Measurements from ENCODE around the gene TRIM74. TPM values are rescaled to one million over a fixed set of nuclear protein-coding genes. Genes with fewer than 3 reads are reported as not detected.
"Not testable (repeated sequence)": the region's sequence is repeated elsewhere in the genome, so short reads cannot be mapped to it uniquely, and the experiment has no call there.

TRIM74 gene
- total and polyA plus RNA-seq, 9 donors = 0.49 to 1.1 (median 0.80) TPM; not detected in 3

DNA sequence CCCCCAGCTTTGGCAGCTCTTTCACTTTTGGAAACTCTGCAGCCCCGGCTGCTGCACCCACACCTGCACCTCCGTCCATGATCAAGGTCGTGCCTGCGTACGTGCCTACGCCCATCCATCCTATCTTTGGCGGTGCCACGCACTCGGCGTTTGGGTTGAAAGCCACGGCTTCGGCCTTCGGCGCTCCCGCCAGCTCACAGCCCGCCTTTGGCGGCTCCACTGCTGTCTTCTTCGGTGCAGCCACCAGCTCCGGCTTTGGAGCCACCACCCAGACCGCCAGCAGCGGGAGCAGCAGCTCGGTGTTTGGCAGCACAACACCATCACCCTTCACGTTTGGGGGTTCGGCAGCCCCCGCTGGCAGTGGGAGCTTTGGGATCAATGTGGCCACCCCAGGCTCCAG, 26.3 kb downstream of the TRIM74 start:
- not testable (repeated sequence) for H3K4me3 ChIP-seq (ENCODE audit: low read length); H3K27me3 ChIP-seq (ENCODE audit: control insufficient read depth, insufficient read depth, low read length); H3K9me3 ChIP-seq (replicated peaks; ENCODE audit: control insufficient read depth, low read depth, low read length); DNase-seq; H3K27ac ChIP-seq (ENCODE audit: low read length); H3K4me1 ChIP-seq (ENCODE audit: control insufficient read depth, insufficient read depth, low read length)
- H3K36me3 ChIP-seq (ENCODE audit: control insufficient read depth, insufficient read depth, low read length) = peaks cover 21% of the 10 kb centered on the region
- 98% methylated on average over 8 of the region's 25 CpGs for WGBS (ENCODE audit: insufficient coverage)

DNA sequence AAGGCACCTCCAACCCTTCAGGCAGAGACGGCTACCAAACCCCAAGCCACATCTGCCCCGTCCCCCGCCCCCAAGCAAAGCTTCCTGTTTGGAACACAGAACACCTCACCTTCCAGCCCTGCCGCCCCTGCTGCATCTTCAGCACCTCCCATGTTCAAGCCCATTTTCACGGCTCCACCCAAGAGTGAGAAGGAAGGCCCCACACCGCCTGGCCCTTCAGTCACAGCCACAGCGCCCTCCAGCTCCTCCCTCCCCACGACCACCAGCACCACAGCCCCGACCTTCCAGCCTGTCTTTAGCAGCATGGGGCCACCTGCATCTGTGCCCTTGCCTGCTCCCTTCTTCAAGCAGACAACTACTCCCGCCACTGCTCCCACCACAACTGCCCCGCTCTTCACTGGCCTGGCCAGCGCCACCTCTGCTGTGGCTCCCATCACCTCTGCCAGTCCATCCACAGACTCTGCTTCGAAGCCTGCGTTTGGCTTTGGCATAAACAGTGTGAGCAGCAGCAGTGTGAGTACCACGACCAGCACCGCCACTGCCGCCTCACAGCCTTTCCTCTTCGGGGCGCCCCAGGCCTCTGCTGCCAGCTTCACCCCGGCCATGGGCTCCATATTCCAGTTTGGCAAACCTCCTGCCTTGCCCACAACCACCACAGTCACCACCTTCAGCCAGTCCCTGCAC, 27.1 kb downstream of the TRIM74 start:
- peaks cover 21% of the 10 kb centered on the region for H3K36me3 ChIP-seq (ENCODE audit: control insufficient read depth, insufficient read depth, low read length)
- not testable (repeated sequence) for H3K27ac ChIP-seq (ENCODE audit: low read length); H3K4me1 ChIP-seq (ENCODE audit: control insufficient read depth, insufficient read depth, low read length); H3K9me3 ChIP-seq (replicated peaks; ENCODE audit: control insufficient read depth, low read depth, low read length); H3K27me3 ChIP-seq (ENCODE audit: control insufficient read depth, insufficient read depth, low read length); DNase-seq; H3K4me3 ChIP-seq (ENCODE audit: low read length)
- 80% methylated on average over 1 of the region's 20 CpGs for WGBS (ENCODE audit: insufficient coverage)

DNA sequence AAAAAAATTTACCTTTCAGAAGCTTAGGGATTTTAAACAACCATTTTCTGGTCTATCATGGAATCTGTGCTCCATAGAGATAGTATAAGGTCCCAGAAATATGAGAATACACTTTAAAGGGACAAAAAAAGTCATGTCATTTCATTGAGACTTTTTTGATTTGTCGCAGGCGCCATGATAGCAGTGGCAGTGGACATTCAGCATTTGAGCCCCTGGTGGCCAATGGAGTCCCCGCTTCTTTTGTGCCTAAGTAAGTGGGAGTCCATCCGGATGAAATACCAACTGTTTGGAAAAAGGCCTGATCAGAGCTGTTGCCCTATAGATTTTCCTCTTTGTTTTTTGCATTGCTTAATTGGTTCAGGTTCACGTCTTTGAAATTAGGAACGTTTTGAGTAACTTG, 41.0 kb downstream of the TRIM74 start:
- not testable (repeated sequence) for H3K4me3 ChIP-seq (ENCODE audit: low read length); H3K9me3 ChIP-seq (replicated peaks; ENCODE audit: control insufficient read depth, low read depth, low read length); DNase-seq; H3K27me3 ChIP-seq (ENCODE audit: control insufficient read depth, insufficient read depth, low read length); H3K27ac ChIP-seq (ENCODE audit: low read length)
- WGBS (ENCODE audit: insufficient coverage) = 90% methylated on average over 4 of the region's 6 CpGs
- Histone ChIP-seq H3K4me1 (ENCODE audit: control insufficient read depth, insufficient read depth, low read length) (peaks cover 10% of the 10 kb centered on the region), H3K36me3 (ENCODE audit: control insufficient read depth, insufficient read depth, low read length) (peaks cover 43% of the 10 kb centered on the region)

DNA sequence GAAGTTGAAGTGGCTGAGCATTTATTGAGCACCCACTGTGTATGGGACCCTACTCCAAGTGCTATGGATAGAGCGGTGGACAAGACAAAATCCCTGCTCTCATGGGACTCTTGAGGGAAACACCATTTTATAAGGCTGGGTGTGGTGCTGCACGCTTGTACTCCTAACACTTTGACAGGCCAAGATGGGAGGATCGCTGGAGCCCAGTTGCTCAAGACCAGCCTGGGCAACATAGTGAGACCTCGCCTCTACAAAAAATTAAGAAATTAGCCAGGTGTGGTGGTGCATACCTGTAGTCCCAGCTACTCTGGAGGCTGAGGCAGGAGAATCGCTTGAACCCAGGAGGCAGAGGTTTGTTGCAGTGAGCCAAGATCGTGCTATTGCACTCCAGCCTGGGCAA, 41.5 kb downstream of the TRIM74 start:
- not testable (repeated sequence) for H3K9me3 ChIP-seq (replicated peaks; ENCODE audit: control insufficient read depth, low read depth, low read length); DNase-seq; H3K4me3 ChIP-seq (ENCODE audit: low read length); H3K27me3 ChIP-seq (ENCODE audit: control insufficient read depth, insufficient read depth, low read length); H3K27ac ChIP-seq (ENCODE audit: low read length)
- Histone ChIP-seq H3K4me1 (ENCODE audit: control insufficient read depth, insufficient read depth, low read length) (peaks cover 10% of the 10 kb centered on the region), H3K36me3 (ENCODE audit: control insufficient read depth, insufficient read depth, low read length) (peaks cover 43% of the 10 kb centered on the region)
- WGBS (ENCODE audit: insufficient coverage) = 91% methylated on average over 6 of the region's 6 CpGs

DNA sequence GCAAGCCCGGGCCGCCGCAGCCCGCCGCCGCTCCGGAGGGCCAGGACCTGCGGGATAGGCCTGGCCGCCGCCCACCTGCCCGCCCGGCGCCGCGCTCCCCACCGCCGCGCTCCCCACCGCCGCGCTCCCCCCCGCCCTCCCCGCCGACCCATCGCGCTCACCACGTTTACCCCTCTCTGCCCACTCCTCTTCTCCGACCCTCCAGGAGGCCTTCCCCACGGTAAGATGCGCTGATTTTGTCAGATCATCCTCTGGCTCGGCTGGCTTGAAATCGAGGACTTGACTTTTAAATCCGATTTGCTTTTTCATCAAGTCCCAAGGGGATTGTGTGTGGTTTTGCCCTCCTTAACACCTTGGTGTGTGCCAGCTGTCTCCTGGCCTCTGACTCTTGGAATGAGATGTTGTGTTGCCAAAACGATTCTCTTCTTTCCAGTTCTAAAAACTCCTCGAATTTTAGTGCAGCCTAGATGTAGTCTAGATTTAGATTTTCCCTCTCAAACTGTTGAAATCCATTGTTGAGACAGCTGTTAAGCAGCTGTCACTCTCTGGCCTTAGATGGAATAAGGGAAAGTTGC, 43.6 kb downstream of the TRIM74 start:
- Histone ChIP-seq H3K4me1 (ENCODE audit: control insufficient read depth, insufficient read depth, low read length) (peaks cover 10% of the 10 kb centered on the region), H3K27ac (ENCODE audit: low read length) (peak overlapping the region; percentile 84), H3K9me3 (replicated peaks; ENCODE audit: control insufficient read depth, low read depth, low read length) (no peaks in the 10 kb centered on the region), H3K27me3 (ENCODE audit: control insufficient read depth, insufficient read depth, low read length) (no peaks in the 10 kb centered on the region), H3K4me3 (ENCODE audit: low read length) (peak overlapping the region; percentile 96), H3K36me3 (ENCODE audit: control insufficient read depth, insufficient read depth, low read length) (peaks cover 35% of the 10 kb centered on the region)
- DNase-seq = peak; percentile 33
- WGBS (ENCODE audit: insufficient coverage) = under 1% methylated on average over 32 of the region's 35 CpGs

DNA sequence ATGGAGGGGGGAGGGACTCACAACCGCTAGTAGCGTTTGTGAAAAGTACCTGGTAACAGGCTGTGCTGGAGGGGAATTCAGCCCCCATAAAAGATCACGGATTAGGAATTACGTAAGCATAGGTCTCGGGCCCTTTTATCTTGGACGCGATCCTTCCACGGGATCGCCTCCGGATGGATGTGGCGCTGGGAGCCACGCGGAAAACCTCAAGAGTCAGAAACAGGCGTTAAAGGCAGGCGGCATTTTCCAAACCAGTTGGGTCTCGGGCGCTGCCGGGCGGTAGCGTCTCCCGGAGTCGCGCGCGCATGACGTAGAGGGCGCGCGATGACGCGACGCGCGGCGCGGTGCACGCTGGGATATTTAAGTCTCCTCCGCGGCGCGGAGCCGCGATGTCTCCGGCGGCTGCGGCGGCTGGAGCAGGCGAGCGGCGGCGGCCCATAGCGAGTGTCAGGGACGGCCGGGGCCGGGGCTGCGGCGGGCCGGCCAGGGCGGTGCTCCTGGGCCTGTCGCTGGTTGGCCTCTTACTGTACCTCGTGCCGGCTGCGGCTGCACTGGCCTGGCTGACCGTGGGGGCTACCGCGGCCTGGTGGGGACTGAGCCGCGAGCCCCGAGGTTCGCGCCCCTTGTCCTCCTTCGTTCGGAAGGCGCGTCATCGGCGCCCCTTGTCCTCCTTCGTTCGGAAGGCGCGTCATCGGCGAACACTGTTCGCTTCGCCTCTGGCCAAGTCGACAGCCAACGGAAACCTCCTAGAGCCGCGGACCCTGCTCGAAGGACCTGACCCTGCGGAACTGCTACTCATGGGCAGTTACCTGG, 44.3 kb downstream of the TRIM74 start, which contains the start of gene POM121:
Gene POM121 (plus strand): TSS at position 363 of the 813 bp plus-strand sequence. CDS start 27 bp downstream, at position 390.
- Histone ChIP-seq H3K27ac (ENCODE audit: low read length) (peak within 1 kb of the TSS; percentile 97), H3K36me3 (ENCODE audit: control insufficient read depth, insufficient read depth, low read length) (peaks cover 28% of the 10 kb centered on the region), H3K4me3 (ENCODE audit: low read length) (peak within 1 kb of the TSS; percentile 96), H3K9me3 (replicated peaks; ENCODE audit: control insufficient read depth, low read depth, low read length) (no peaks in the 10 kb centered on the region), H3K4me1 (ENCODE audit: control insufficient read depth, insufficient read depth, low read length) (peaks cover 10% of the 10 kb centered on the region), H3K27me3 (ENCODE audit: control insufficient read depth, insufficient read depth, low read length) (no peaks in the 10 kb centered on the region)
- WGBS (ENCODE audit: insufficient coverage) = under 1% methylated on average over 89 of the region's 91 CpGs
- peak; percentile 94 for DNase-seq

DNA sequence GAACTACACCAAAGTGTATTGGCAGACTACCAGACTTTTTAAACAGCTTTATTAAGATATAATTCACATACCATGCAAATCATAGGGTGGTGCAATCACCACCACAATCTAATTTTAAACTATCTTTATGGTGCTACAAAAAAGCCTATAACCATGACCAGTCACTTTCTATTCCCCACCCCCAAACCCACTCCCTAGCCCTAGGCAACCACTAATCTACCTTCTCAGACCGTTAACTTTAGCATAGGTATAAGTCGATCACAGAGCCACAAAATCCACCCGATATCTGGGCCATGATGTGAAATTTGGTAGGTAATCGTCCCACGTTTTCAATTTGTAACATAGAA, 44.9 kb downstream of the TRIM74 start:
- no peaks in the 10 kb centered on the region for H3K27me3 ChIP-seq (ENCODE audit: control insufficient read depth, insufficient read depth, low read length)
- peaks cover 10% of the 10 kb centered on the region for H3K4me1 ChIP-seq (ENCODE audit: control insufficient read depth, insufficient read depth, low read length)
- DNase-seq = no peak
- H3K4me3 ChIP-seq (ENCODE audit: low read length) = peak overlapping the region; percentile 96
- no peaks in the 10 kb centered on the region for H3K9me3 ChIP-seq (replicated peaks; ENCODE audit: control insufficient read depth, low read depth, low read length)
- peaks cover 24% of the 10 kb centered on the region for H3K36me3 ChIP-seq (ENCODE audit: control insufficient read depth, insufficient read depth, low read length)
- peak overlapping the region; percentile 97 for H3K27ac ChIP-seq (ENCODE audit: low read length)
- WGBS (ENCODE audit: insufficient coverage) = no CpG with 5 or more reads among the region's 5 CpGs

DNA sequence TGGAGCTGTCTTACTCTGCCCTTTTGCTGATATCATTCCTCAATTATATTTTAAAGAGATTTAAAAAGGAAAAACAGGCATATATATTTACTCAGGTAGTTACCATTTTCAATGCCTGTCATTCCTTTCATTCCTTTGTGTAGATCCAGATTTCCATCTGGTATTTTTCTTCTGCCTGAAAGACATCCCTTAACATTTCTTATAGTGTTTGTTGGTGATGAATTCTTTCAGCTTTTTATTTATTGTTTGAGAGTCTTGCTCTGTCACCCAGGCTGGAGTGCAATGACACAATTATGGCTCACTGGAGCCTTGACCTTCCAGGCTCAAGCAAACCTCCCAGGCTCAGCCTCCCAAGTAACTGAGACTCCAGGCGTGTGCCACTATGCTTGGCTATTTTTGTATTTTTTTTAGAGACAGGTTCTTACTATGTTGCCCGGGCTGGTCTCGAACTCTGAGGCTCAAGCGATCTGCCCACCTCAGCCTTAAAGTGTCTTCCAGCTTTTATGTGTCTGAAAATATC, 50.0 kb downstream of the TRIM74 start:
- no peaks in the 10 kb centered on the region for H3K9me3 ChIP-seq (replicated peaks; ENCODE audit: control insufficient read depth, low read depth, low read length)
- H3K27me3 ChIP-seq (ENCODE audit: control insufficient read depth, insufficient read depth, low read length) = no peaks in the 10 kb centered on the region
- H3K4me3 ChIP-seq (ENCODE audit: low read length) = no peak overlapping the region
- H3K27ac ChIP-seq (ENCODE audit: low read length) = no peak overlapping the region
- DNase-seq = no peak
- peaks cover 4% of the 10 kb centered on the region for H3K4me1 ChIP-seq (ENCODE audit: control insufficient read depth, insufficient read depth, low read length)
- WGBS (ENCODE audit: insufficient coverage) = 100% methylated on average over 2 of the region's 4 CpGs
- peaks cover 12% of the 10 kb centered on the region for H3K36me3 ChIP-seq (ENCODE audit: control insufficient read depth, insufficient read depth, low read length)

DNA sequence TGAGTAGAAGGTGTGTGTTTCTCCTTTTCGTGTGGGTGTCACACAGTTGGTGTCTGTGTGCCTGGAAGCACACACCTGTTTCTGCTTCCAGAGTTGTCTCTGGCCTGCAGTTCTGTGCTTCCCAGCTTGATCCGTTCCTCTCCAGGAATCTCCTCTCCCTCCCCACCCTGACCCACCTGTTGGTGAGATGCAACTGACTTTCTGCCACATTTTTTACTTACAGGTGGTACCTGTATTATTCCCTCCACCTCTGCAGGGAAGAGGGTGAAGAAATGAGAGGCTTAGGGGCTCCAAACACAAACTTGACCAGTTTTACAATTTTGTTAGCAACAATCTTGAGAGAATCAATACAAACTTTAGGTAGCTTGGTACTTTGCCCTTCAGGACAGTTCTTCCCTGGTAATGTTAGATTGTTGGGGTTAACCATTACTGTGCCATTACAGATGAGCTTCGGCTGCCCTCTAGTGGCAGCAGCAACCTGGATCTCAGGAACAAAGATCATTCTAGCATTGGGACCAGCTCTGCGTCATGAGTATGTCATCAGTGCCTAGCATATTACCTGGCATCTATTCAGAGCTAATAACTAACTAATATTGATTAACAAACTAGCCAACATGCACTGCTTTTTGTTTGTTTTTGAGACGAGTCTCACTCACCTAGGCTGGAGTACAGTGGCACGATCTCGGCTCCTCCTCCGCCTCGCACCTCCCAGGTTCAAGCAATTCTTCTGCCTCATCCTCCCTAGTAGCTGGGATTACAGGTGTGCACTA, 54.3 kb downstream of the TRIM74 start:
- H3K4me3 ChIP-seq (ENCODE audit: low read length); H3K9me3 ChIP-seq (replicated peaks; ENCODE audit: control insufficient read depth, low read depth, low read length); H3K4me1 ChIP-seq (ENCODE audit: control insufficient read depth, insufficient read depth, low read length); H3K27me3 ChIP-seq (ENCODE audit: control insufficient read depth, insufficient read depth, low read length); H3K27ac ChIP-seq (ENCODE audit: low read length): not testable (repeated sequence)
- peaks cover 27% of the 10 kb centered on the region for H3K36me3 ChIP-seq (ENCODE audit: control insufficient read depth, insufficient read depth, low read length)
- DNase-seq = peak; percentile 31
- 20% methylated on average over 1 of the region's 9 CpGs for WGBS (ENCODE audit: insufficient coverage)

Data from muscle of leg (tissue), 11 donors.